Stimulated activated CD8-positive, alpha-beta memory T cell treated with anti-CD3 and anti-CD28 coated beads, Interleukin-12 subunit alpha, Interleukin-12 subunit beta, amount 100 ng/mL, for 1 hour (primary cell): ENCODE results near the gene TEX14.
"Not testable (repeated sequence)": the region's sequence is repeated elsewhere in the genome, so short reads cannot be mapped to it uniquely, and the experiment has no call there.

Experiments used
- DNase-seq: peaks from one replicate; pipeline ENCODE4 v3.0.0-alpha.2; 2020; ENCODE audit warnings: low read depth

TEX14 gene

GRCh38 chr17:58691701-58692238 is at the start of gene TEX14:
TSS of gene TEX14 (minus strand) at chr17:58692045. CDS start at chr17:58652001, 40,044 bp downstream.
- no peak for DNase-seq

- no peak for DNase-seq
Measured at GRCh38 chr17:58741121-58741625, 49.3 kb upstream of the TEX14 start.

GRCh38 chr17:58734811-58735210 is 43.0 kb upstream of the TEX14 start:
- no peak for DNase-seq

GRCh38 chr17:58734040-58734439 is 42.2 kb upstream of the TEX14 start:
- no peak for DNase-seq

GRCh38 chr17:58730937-58731336 is 39.1 kb upstream of the TEX14 start:
- no peak for DNase-seq

- DNase-seq, result no peak
Measured at GRCh38 chr17:58728798-58729197, 37.0 kb upstream of the TEX14 start.

- DNase-seq, result no peak
Measured at GRCh38 chr17:58722696-58723095, 30.9 kb upstream of the TEX14 start.

- no peak for DNase-seq
Measured at GRCh38 chr17:58722274-58722673, 30.4 kb upstream of the TEX14 start.

- DNase-seq, result peak; percentile 6
Measured at GRCh38 chr17:58710948-58711552, 19.2 kb upstream of the TEX14 start.

GRCh38 chr17:58706351-58707140 is 14.7 kb upstream of the TEX14 start:
- DNase-seq, result no peak

GRCh38 chr17:58703916-58704286 is 12.1 kb upstream of the TEX14 start:
- no peak for DNase-seq

GRCh38 chr17:58703137-58703915 is 11.5 kb upstream of the TEX14 start:
- no peak for DNase-seq

- DNase-seq, result no peak
Measured at GRCh38 chr17:58702708-58703107, 10.9 kb upstream of the TEX14 start.

GRCh38 chr17:58702045-58702476 is 10.2 kb upstream of the TEX14 start:
- DNase-seq, result no peak

GRCh38 chr17:58699771-58700170 is 7.9 kb upstream of the TEX14 start:
- DNase-seq, result no peak

GRCh38 chr17:58694826-58695225 is 3.0 kb upstream of the TEX14 start:
- no peak for DNase-seq

GRCh38 chr17:58694302-58694701 is 2.5 kb upstream of the TEX14 start:
- no peak for DNase-seq

GRCh38 chr17:58693751-58694150 is 1.9 kb upstream of the TEX14 start:
- no peak for DNase-seq

GRCh38 chr17:58693208-58693607 is 1.4 kb upstream of the TEX14 start:
- DNase-seq, result no peak

GRCh38 chr17:58692239-58693055 is 602 bp upstream of the TEX14 start, which contains the start of gene RAD51C:
TSS of gene RAD51C (plus strand) at chr17:58692602. CDS start at chr17:58692644, 42 bp downstream.
- peak; percentile 75 for DNase-seq

GRCh38 chr17:58690033-58690432 is 1.8 kb downstream of the TEX14 start:
- not testable (repeated sequence) for DNase-seq
